SH-SY5Y (cell line): ENCODE results near the gene KLHL26.

Experiments used
- GATA2 ChIP-seq: IDR thresholded peaks from 2 replicates; pipeline ENCODE4 v1.6.1; 2011; ENCODE audit warnings: mild to moderate bottlenecking, low read depth, low read length
- GATA3 ChIP-seq: IDR thresholded peaks from 2 replicates; pipeline ENCODE4 v1.6.1; 2011; ENCODE audit warnings: low read depth, mild to moderate bottlenecking, low read length, moderate library complexity

The KLHL26 gene

DNA sequence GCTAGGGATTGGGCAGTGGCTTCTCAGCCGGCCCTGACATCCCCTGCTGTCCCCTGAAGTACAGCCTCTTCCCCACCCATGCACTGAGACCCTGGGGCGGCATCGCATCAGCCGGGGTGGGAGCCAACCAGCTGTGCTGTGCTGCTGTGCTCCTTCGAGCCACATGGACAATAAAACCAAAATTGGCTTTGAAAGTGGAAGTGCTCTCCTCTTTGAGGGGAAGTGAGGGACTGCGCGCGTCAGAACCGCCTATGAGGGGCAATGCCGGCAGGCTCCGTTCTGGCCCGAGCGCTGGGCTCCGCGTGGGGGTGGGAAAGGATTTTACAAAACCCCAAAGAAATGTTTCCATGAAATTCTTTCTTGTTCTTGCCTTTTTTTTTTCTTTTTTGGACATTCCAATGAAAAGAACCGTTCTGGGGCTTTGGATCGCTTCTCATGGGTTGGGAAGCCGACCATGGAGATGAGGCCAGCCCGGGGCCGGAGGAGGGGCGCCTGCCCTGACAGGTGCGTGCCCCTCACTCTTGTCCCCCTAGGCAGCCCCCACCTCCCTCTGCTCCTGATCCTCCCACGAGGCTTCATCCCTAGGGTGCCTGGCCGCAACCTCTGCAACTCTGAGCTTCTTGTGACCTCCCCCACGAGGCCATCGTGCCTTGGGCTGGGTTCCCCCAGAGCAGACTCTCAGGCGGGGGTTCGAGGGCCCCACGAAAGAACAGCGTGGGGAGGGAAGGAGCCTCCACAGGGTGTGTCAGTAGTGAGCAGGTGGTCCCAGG, 22.6 kb downstream of the KLHL26 start:
- TF ChIP-seq GATA2 (no peak), GATA3 (no peak)

DNA sequence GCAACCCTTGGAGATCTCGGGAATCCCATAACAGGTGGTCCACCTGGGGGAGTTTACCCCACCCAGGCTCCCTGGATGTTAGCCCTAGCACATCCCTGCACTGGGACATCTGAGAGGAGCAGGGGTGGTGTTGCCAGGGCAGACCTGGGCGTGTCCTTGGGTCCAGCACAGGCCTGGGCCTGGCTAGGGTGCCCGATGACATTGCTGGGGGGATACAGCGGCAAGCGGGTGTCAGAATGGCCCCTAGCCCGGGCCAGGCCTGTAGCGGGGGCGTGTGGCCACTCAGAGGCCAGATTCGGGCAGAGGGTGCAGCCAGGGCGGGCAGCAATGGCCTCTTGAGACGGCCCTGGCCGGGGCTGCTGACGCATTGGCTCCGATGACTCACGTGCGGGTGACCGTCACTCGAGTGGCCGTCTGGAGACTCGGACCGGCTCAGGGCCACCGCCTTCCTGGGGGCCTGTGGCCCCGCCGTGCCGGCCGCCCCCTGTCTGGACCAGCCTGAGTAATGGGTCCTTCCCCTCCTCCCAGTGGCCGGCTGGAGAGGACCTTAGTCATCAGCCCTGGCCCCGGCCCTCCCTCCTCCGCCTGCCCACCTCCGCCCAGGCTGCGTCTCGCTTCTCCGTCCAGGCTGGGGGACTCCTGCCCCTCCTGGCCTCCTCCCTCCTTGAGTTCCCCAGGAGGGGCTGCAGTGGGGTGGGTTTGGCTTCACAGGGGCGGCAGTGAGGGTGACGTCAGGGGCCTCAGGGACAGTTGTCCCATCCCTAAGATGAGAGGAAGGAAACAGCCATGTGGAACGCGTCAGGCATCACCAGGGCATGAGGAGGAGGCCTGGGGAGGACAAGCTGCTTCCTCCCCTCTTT, 23.5 kb downstream of the KLHL26 start:
- no peak for TF ChIP-seq GATA3
- no peak for TF ChIP-seq GATA2

GRCh38 chr19:18660939-18661670, 24.3 kb downstream of the KLHL26 start:
- TF ChIP-seq GATA2 = no peak
- no peak for TF ChIP-seq GATA3

DNA sequence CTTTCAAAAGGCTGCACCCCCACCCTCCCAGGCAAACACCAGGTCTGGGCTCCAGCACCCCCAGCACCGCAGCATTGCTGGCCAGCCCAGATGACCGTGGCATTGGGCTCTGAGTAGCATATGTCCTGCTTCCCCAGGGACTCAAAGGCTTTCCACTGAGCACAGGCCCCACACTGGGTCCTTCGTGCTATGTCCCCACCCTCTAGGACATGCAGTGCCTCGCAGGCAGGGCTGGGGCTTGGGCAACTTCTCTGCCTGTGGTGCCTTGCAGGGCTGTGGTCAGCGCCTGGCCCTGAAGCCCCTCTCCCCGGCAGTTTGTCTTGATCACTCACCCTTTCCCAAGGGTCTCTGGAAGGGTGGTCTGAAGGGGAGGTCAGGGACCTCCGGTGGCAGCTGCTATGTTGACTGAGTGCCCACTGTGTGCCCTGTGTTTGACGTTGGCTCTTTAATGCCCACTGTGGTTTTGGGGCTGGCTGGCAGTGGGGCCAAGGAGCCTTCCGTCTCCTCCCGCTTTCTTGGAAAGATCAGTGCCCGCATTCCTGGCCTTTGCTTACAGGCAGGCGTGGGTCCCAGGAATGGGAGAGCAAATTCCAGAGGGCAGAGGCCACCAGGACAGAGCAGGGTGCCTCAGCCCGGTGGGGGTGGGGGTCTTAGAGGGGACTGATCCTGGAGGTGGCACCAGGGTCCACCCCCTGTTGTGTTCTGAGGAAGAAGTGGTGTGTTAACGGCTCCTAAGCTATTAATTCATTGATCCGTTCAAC, 26.3 kb downstream of the KLHL26 start:
- TF ChIP-seq GATA2 (no peak), GATA3 (no peak)

DNA sequence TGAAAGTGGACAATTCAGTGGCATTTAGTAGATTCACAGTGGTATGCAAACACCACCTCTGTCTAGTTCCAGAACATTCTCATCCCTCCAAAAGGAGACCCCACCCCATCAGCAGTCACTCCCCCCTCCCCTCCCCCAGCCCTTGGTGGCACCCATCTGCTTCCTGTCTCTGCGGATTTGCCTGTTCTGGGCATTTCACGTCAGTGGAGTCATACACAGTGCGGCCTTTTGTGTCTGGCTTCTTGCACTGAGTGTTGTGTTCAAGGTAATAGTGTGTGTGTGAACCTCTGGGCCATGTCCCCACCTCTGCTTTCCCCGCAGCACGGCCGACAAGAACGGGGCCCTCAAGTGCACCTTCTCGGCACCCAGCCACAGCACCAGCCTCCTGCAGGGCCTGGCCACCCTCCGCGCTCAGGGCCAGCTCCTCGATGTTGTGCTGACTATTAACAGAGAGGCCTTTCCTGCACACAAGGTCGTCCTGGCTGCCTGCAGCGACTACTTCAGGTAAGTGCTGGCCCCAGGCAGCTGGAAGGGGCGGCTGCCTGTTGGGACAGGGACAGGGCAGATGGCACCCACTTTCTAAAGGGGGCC, 27.2 kb downstream of the KLHL26 start:
- TF ChIP-seq GATA3 = no peak
- TF ChIP-seq GATA2 = no peak

DNA sequence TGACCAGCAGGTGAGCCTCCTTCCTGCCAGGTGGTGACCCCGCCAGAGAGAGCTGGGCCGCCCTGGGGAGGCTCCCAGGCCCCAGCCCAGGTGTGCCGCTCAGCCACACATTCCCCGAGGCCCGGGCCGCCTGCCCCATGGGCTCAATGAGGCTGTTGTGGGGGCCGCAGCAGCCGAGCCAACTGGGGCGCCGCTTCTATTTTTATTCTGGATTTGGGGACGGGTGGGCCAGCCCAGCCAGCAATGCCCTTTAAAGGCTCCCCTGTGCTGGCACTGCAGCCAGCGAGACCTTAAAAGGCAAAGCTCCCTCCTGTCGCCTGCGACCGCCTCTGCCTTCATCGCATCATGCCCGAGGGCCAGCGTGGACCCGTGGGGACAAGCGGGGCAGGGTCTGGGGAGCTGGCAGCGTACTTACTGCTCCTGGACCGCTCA, 29.0 kb downstream of the KLHL26 start:
- TF ChIP-seq GATA2 (no peak), GATA3 (no peak)

DNA sequence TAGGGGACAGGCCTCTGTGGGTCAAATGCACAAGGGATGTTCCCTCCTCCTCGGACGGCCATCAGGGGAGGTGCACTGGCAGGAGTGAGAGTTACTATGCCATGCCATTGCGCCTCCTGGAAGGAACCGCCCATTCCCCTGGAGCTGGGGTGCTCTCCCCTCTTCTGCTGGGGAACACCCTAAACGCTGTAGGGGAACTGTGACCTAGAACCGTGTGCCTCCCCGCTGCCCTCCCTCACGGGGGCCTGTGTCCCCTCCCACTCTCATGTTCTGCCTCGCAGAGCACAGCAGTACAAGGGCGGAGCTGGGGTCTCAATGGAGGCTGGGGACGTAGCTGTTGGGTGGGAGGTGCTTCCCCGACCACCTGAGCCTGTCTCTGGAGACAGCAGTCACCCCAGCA, 29.5 kb downstream of the KLHL26 start:
- no peak for TF ChIP-seq GATA2
- no peak for TF ChIP-seq GATA3

DNA sequence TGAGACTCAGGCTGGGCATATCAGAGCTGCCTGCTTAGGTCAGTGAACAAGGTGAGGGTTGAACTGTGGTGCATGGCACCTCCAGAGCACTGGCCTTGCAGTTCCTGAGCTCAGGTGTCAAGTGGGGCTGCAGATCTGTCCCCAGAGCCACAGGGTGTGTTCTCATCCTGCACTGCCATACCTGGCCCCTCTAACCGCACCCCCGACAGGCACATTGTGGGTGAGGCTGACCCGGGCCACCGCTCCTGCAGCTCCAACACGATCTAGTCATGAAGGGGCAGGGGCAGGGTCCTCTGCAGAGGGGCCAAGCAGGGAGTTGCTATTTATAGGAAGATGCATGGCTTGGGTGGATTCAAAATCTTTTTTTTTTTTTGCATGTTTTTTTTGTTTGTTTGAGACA, 30.0 kb downstream of the KLHL26 start:
- TF ChIP-seq GATA3 (no peak), GATA2 (no peak)

- TF ChIP-seq GATA2 (no peak), GATA3 (no peak)
Observed at GRCh38 chr19:18667531-18668251, 30.9 kb downstream of the KLHL26 start.

DNA sequence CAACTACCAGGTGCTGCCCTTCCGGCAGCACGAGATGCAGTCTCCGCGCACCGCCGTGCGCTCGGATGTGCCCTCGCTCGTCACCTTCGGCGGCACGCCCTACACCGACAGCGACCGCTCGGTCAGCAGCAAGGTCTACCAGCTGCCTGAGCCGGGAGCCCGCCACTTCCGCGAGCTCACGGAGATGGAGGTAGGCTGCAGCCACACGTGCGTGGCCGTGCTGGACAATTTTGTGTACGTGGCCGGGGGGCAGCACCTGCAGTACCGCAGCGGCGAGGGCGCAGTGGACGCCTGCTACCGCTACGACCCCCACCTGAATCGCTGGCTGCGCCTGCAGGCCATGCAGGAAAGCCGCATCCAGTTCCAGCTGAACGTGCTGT, 31.4 kb downstream of the KLHL26 start:
- no peak for TF ChIP-seq GATA3
- no peak for TF ChIP-seq GATA2

GRCh38 chr19:18668744-18669523, 32.1 kb downstream of the KLHL26 start:
- TF ChIP-seq GATA3 = no peak
- TF ChIP-seq GATA2 = no peak

GRCh38 chr19:18669524-18669817, 32.6 kb downstream of the KLHL26 start:
- no peak for TF ChIP-seq GATA2
- no peak for TF ChIP-seq GATA3

- no peak for TF ChIP-seq GATA3
- TF ChIP-seq GATA2 = no peak
Observed at GRCh38 chr19:18669883-18670282, 33.1 kb downstream of the KLHL26 start.

- 0 out of 2 replicates have a peak, but pooled peaks have one; percentile 24 for TF ChIP-seq GATA2
- no peak for TF ChIP-seq GATA3
Observed at GRCh38 chr19:18670312-18670711, 33.5 kb downstream of the KLHL26 start.
